ENCODE results near the gene MYO10.

DNA sequence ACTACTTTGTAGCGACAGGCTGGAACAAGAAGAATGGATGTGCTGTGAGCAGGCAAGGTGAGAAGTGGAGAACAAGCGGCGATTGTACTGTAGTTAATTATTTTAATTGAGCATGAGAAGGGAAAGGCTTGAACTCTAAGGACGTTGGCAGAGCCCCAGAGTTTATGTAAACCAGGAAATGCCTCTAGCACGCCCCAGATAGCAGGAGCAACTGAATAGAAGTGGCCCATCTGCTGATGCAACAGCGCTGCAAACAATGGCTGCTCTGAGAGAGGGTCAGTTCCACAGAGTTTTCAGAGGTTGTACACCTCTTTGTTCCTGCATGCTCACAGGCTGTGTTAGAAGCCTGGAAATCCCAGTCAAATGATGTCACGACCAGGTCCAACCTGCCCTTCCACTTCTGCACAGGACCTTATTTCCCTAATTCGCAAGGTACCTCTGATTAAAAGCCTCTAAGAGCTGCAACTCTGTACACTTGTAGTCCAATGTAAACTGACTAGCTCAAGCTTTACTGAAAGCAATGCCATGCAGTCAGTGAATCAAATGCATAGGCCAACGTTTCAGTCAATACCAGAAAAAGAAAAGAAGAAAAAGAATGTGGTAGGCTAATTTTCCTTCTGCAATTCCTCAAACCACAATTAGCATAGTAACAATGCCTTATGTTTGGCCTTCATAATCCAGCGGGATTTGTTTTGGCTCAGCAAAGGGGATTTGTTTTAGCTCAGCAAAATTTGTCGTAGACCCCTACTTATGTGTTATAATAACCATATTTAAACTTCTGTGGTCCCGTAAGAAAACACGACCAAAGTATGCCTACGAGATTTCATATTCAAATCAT is 199.7 kb downstream of the MYO10 start:
- TF ChIP-seq, protein P1, sequence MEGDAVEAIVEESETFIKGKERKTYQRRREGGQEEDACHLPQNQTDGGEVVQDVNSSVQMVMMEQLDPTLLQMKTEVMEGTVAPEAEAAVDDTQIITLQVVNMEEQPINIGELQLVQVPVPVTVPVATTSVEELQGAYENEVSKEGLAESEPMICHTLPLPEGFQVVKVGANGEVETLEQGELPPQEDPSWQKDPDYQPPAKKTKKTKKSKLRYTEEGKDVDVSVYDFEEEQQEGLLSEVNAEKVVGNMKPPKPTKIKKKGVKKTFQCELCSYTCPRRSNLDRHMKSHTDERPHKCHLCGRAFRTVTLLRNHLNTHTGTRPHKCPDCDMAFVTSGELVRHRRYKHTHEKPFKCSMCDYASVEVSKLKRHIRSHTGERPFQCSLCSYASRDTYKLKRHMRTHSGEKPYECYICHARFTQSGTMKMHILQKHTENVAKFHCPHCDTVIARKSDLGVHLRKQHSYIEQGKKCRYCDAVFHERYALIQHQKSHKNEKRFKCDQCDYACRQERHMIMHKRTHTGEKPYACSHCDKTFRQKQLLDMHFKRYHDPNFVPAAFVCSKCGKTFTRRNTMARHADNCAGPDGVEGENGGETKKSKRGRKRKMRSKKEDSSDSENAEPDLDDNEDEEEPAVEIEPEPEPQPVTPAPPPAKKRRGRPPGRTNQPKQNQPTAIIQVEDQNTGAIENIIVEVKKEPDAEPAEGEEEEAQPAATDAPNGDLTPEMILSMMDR (IDR thresholded peaks at IDR 0.05), result no peak
- TF ChIP-seq POLR2A (IDR thresholded peaks at IDR 0.05), result no peak
- peak; percentile 7 to 79 for TF ChIP-seq POLR2AphosphoS5 (IDR thresholded peaks at IDR 0.05)
- no peak for TF ChIP-seq EP300 (IDR thresholded peaks at IDR 0.05)

Measured in upper lobe of left lung (tissue), 4 donors.